ENCODE measurements around the gene FANCB.

DNA sequence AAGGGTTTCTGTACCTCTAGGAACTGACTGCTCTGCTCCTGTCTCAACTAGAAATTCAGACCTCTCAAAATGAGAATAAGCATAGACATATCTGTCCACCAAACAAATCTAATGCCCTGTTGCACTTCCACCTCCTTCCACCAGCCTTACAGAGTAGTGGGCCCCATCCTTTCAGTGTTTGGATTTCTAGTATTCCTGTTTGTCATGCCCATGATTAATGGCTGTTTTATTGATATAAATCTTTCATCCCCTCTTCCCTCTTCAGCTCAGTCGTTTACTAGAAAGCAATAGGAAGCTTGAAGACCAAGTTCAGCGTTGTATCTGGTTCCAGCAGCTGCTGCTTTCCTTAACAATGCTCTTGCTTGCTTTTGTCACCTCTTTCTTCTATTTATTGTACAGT lies 46.5 kb upstream of the FANCB start:
- no peak for TF ChIP-seq CTCF (conservative IDR thresholded peaks at IDR 0.05)
- TF ChIP-seq ZFX (IDR thresholded peaks at IDR 0.05) = no peak

Data from C4-2B (cell line).